OCI-LY7 (cell line): Measurements from ENCODE around the gene PAMR1. TPM values are rescaled to one million over a fixed set of nuclear protein-coding genes. Genes with fewer than 3 reads are reported as not detected.

Experiments used
- BruUV-seq: library from RNA; stranded (reverse); fragments of 400-500 nt; replicated peaks from 2 replicates; lab custom pipeline; 2021; lab: Mats Ljungman, UMichigan
- CTCF ChIA-PET: fragments of 300-600 bp; sonication (Branson Sonifier 250); formaldehyde crosslinking; loops from one replicate; lab custom pipeline; 2022; ENCODE audit warnings: antibody characterized with exemption; ENCODE audit not compliant: unreplicated experiment; lab: Charles Lee
- POLR2A ChIA-PET: fragments of 300-600 bp; sonication (Branson Sonifier 250); formaldehyde crosslinking; loops from one replicate; lab custom pipeline; 2022; ENCODE audit warnings: antibody characterized with exemption; lab: Charles Lee
- DNase-seq: peaks from one replicate; pipeline ENCODE4 v3.0.0-alpha.2; 2015; ENCODE audit warnings: low spot score
- H2AFZ ChIP-seq: fragments of 200-600 bp; sonication (generic), shearing (Covaris generic); 2 replicates; pipeline ENCODE4 v1.6.1; 2014; ENCODE audit warnings: mild to moderate bottlenecking, antibody characterized with exemption, low read length, moderate library complexity
- H3K27ac ChIP-seq: fragments of 200-600 bp; sonication (generic); 2 replicates; pipeline ENCODE4 v1.5.1; 2014; ENCODE audit warnings: mixed run types, low read depth, mild to moderate bottlenecking, moderate library complexity, low read length, inconsistent platforms; ENCODE audit not compliant: poor library complexity, severe bottlenecking
- H3K36me3 ChIP-seq: fragments of 200-600 bp; sonication (generic); 2 replicates; pipeline ENCODE4 v1.6.1; 2014; ENCODE audit warnings: mild to moderate bottlenecking, antibody characterized with exemption, low read length, moderate library complexity, mixed read lengths; ENCODE audit not compliant: insufficient read depth
- H3K4me1 ChIP-seq: fragments of 200-600 bp; sonication (generic); 2 replicates; pipeline ENCODE4 v1.5.1; 2014; ENCODE audit warnings: mild to moderate bottlenecking, low read length; ENCODE audit not compliant: insufficient read depth, poor library complexity, severe bottlenecking
- H3K4me2 ChIP-seq: fragments of 200-600 bp; sonication (generic); 2 replicates; pipeline ENCODE4 v1.6.1; 2014; ENCODE audit warnings: mild to moderate bottlenecking, low read length
- H3K4me3 ChIP-seq: fragments of 200-600 bp; sonication (generic); 2 replicates; pipeline ENCODE4 v1.5.1; 2014; ENCODE audit warnings: mild to moderate bottlenecking, low read depth, low read length; ENCODE audit not compliant: poor library complexity, severe bottlenecking
- H3K79me2 ChIP-seq: fragments of 200-600 bp; sonication (generic); 2 replicates; pipeline ENCODE4 v1.6.1; 2016; ENCODE audit warnings: low read depth, mild to moderate bottlenecking, low read length, moderate library complexity, mixed read lengths; ENCODE audit not compliant: insufficient read depth
- H3K9me2 ChIP-seq: fragments of 200-600 bp; sonication (generic); 2 replicates; pipeline ENCODE4 v1.6.1; 2016; ENCODE audit warnings: mild to moderate bottlenecking, low read length, mixed read lengths; ENCODE audit not compliant: insufficient read depth
- H3K9me3 ChIP-seq: fragments of 200-600 bp; sonication (generic); 2 replicates; pipeline ENCODE4 v1.6.1; 2014; ENCODE audit warnings: mild to moderate bottlenecking, mixed run types, low read length, mixed read lengths
- H4K20me1 ChIP-seq: fragments of 200-600 bp; sonication (generic); 2 replicates; pipeline ENCODE4 v1.6.1; 2014; ENCODE audit warnings: mild to moderate bottlenecking, antibody characterized with exemption, low read length, moderate library complexity, mixed read lengths; ENCODE audit not compliant: insufficient read depth
- CTCF ChIP-seq: fragments of 200-600 bp; sonication (generic); conservative IDR thresholded peaks from 2 replicates; pipeline ENCODE4 v1.5.1; 2014; ENCODE audit warnings: mild to moderate bottlenecking, antibody characterized with exemption, low read length, moderate library complexity, mixed read lengths
- EZH2phosphoT487 ChIP-seq: fragments of 200-600 bp; sonication (generic); IDR thresholded peaks from 2 replicates; pipeline ENCODE4 v1.6.1; 2018; ENCODE audit warnings: low read depth, borderline replicate concordance, mild to moderate bottlenecking, mixed run types, antibody characterized with exemption, low read length, moderate library complexity, mixed read lengths
- intact Hi-C: fragments of 100-400 bp; cut with micrococcal nuclease; formaldehyde crosslinking; loops from one replicate; pipeline ENCODE4 v1.10.0; 2022; ENCODE audit not compliant: unreplicated experiment
- total RNA-seq, 2 experiments: library from RNA; depleted of rRNA in 1 of 2; stranded (reverse); fragments of >200 nt in 1 of 2; shearing (Covaris generic) in 1 of 2; gene quantifications; 2 replicates each; pipeline ENCODE4 v1.2.3, GENCODE V29; 2014 to 2022

PAMR1 gene
- total RNA-seq, 2 experiments from 2014 or later = not detected

DNA sequence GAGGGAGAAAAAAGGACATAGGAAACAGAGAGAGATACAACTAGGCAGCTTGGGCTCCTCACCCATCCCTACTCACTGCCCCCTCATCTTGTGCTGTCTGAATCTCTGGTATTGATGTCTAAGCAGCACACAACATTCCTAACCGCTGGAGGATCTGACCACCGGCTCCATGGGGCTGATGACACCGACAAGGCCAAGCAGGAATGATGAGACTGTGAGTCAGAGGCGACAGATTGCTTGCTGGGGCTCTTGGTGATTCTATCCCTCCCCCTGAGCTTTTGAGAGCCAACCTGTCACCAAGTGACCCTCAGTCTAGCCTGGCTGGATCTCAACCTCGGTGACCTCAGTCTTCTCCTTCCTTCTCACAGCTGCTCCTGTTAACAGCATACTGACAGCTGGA, 13.8 kb downstream of the PAMR1 start:
- no peaks in the 10 kb centered on the region for H3K79me2 ChIP-seq
- H3K9me2 ChIP-seq = no peaks in the 10 kb centered on the region
- TF ChIP-seq EZH2phosphoT487 (no peak), CTCF (no peak)
- no peak overlapping the region for H3K4me3 ChIP-seq
- no peak overlapping the region for H3K4me2 ChIP-seq
- no peak for DNase-seq
- no TSS peak for BruUV-seq
- no peaks in the 10 kb centered on the region for H3K9me3 ChIP-seq
- no peaks in the 10 kb centered on the region for H4K20me1 ChIP-seq
- POLR2A ChIA-PET = interaction anchor here (0.6 kb wide), 1 partner anchor 921 kb away, joined by 3 read pairs; no protein-coding TSS in a partner anchor
- no peaks in the 10 kb centered on the region for H3K36me3 ChIP-seq
- no peaks in the 10 kb centered on the region for H3K4me1 ChIP-seq
- CTCF ChIA-PET = no interaction called here
- intact Hi-C loops = no loop called here
- no peak overlapping the region for H3K27ac ChIP-seq
- H2AFZ ChIP-seq = no peak overlapping the region

- ChIA-PET CTCF (no interaction called here), POLR2A (interaction anchor here (0.7 kb wide), 1 partner anchor 766 kb away, joined by 6 read pairs; no protein-coding TSS in a partner anchor)
- H3K9me2 ChIP-seq = no peaks in the 10 kb centered on the region
- TF ChIP-seq CTCF = no peak
- TF ChIP-seq EZH2phosphoT487 = no peak
- no peaks in the 10 kb centered on the region for H3K9me3 ChIP-seq
- H3K79me2 ChIP-seq = no peaks in the 10 kb centered on the region
- H3K27ac ChIP-seq = no peak overlapping the region
- H3K4me1 ChIP-seq = no peaks in the 10 kb centered on the region
- H3K36me3 ChIP-seq = no peaks in the 10 kb centered on the region
- no peak overlapping the region for H3K4me2 ChIP-seq
- no peak overlapping the region for H3K4me3 ChIP-seq
- H2AFZ ChIP-seq = no peak overlapping the region
- H4K20me1 ChIP-seq = no peaks in the 10 kb centered on the region
- intact Hi-C loops = no loop called here
- no peak for DNase-seq
- no TSS peak for BruUV-seq
These were observed 17.7 kb downstream of the PAMR1 start for GRCh38 chr11:35507688-35508087.

- no peak overlapping the region for H3K4me2 ChIP-seq
- no peaks in the 10 kb centered on the region for H3K9me3 ChIP-seq
- ChIA-PET CTCF (no interaction called here), POLR2A (no interaction called here)
- no peaks in the 10 kb centered on the region for H4K20me1 ChIP-seq
- H2AFZ ChIP-seq = no peak overlapping the region
- H3K27ac ChIP-seq = no peak overlapping the region
- H3K36me3 ChIP-seq = no peaks in the 10 kb centered on the region
- H3K79me2 ChIP-seq = no peaks in the 10 kb centered on the region
- intact Hi-C loops = no loop called here
- no TSS peak for BruUV-seq
- H3K4me1 ChIP-seq = no peaks in the 10 kb centered on the region
- TF ChIP-seq EZH2phosphoT487 (no peak), CTCF (no peak)
- no peaks in the 10 kb centered on the region for H3K9me2 ChIP-seq
- no peak overlapping the region for H3K4me3 ChIP-seq
- no peak for DNase-seq
These were observed 23.6 kb downstream of the PAMR1 start for GRCh38 chr11:35501776-35502175.
